ENCODE data around the gene GJB1. TPM values are rescaled to one million over a fixed set of nuclear protein-coding genes. Genes with fewer than 3 reads are reported as not detected.
"Not testable (repeated sequence)": the region's sequence is repeated elsewhere in the genome, so short reads cannot be mapped to it uniquely, and the experiment has no call there.

GJB1 gene
- total RNA-seq, 1 experiment from 2014 or later, result not detected

DNA sequence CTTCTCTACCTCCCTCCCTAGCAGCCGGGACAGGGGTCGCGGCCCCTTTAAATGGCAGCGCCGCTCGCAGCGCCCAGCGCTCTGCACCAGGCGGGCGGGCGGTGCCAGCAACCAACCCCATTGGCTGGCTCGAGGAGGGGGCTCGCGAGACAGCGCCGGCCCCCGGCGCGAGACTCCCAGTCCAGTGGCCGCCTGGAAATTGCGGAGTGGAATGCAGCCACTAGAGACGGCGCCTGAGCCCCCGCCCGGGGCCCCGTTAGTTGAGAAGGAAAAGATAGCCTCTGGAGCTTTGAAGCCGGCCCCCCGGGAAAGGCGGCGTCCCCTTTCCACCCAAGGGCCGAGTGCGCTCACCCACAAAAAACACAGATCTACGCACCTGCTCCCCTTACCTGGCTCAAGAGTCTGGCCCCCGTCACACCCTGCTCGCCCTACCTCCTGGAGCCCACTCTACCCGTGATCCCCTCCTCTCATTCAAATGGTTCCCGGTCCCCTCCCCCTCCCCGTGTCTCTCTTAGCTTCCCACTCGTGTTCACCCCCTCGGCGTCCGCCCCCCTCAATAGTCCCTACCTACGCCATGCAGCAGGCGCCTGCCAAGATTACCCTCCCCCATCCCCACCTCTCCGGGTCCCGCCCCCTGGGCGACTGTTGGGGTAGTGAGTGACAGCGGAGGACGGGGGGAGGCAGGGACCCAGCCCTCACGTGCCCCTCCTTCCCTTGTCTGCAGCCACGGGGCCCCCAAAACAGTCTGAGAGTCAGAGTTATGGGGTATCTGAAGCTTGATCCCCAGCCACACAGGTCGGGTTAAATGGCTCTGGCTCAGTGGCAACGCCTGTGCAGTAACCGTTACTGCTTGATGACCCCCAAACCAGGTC is 31.3 kb downstream of the GJB1 start, which contains the start of gene ZMYM3:
Gene ZMYM3 (minus strand): TSS at position 49 of the 872 bp plus-strand sequence. CDS start 885 bp downstream, outside the sequence.
- peak; percentile 92 for DNase-seq (ENCODE audit: low spot score)
- Histone ChIP-seq H3K36me3 (ENCODE audit: insufficient read depth, low read length, poor library complexity, severe bottlenecking) (peaks cover 14% of the 10 kb centered on the region), H3K9me3 (ENCODE audit: low read depth, low read length, poor library complexity, severe bottlenecking) (no peaks in the 10 kb centered on the region), H3K27me3 (replicated peaks; ENCODE audit: insufficient read depth, low read depth, low read length, poor library complexity) (no peaks in the 10 kb centered on the region), H3K4me1 (ENCODE audit: insufficient read depth, low read length, poor library complexity, severe bottlenecking) (peaks cover 14% of the 10 kb centered on the region), H3K4me3 (ENCODE audit: low read depth, low read length, poor library complexity, severe bottlenecking) (peak within 1 kb of the TSS; percentile 84), H3K27ac (ENCODE audit: low read depth, low read length, poor library complexity, severe bottlenecking) (peak within 1 kb of the TSS; percentile 83)
- CTCF ChIA-PET, result interaction anchor here (0.6 to 0.7 kb wide), 2 partner anchors 29 to 328 kb away, joined by 3 to 6 read pairs; partner anchors contain the start of gene NONO
- BruUV-seq (replicated peaks), result no TSS peak
- intact Hi-C loops (cut with micrococcal nuclease; ENCODE audit: unreplicated experiment), result loop anchor here (1.0 to 5.0 kb wide), 2 partner anchors 29 to 113 kb away; partner anchors contain the start of genes NONO and TAF1
- TF ChIP-seq EZH2 (IDR thresholded peaks at IDR 0.05; ENCODE audit: borderline replicate concordance, low read depth, low read length, poor library complexity, severe bottlenecking), result no peak
- TF ChIP-seq, protein P1, sequence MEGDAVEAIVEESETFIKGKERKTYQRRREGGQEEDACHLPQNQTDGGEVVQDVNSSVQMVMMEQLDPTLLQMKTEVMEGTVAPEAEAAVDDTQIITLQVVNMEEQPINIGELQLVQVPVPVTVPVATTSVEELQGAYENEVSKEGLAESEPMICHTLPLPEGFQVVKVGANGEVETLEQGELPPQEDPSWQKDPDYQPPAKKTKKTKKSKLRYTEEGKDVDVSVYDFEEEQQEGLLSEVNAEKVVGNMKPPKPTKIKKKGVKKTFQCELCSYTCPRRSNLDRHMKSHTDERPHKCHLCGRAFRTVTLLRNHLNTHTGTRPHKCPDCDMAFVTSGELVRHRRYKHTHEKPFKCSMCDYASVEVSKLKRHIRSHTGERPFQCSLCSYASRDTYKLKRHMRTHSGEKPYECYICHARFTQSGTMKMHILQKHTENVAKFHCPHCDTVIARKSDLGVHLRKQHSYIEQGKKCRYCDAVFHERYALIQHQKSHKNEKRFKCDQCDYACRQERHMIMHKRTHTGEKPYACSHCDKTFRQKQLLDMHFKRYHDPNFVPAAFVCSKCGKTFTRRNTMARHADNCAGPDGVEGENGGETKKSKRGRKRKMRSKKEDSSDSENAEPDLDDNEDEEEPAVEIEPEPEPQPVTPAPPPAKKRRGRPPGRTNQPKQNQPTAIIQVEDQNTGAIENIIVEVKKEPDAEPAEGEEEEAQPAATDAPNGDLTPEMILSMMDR (conservative IDR thresholded peaks at IDR 0.05; ENCODE audit: low read depth, low read length), result no peak
- POLR2A ChIA-PET (ENCODE audit: low non-redundant PET), result interaction anchor here (0.6 to 0.7 kb wide), 2 partner anchors 49 to 353 kb away, joined by 3 to 5 read pairs; no protein-coding TSS in a partner anchor

DNA sequence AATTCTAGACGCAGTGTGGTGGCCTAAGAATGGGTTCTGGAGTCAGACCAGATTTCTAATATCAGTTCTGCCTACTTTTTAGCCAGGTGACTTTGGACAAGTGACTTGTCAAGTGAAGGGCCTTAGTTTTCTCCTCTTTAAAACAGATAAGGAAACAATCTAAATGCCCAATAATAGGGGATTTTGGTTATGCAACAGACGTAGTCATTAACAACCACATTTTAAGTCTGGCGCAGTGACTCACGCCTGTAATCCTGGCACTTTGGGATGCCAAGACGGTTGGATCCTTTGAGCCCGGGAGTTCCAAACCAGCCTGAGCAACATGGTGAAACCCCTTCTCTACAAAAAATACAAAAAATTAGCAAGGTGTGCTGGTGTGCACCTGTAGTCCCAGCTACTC is 33.0 kb downstream of the GJB1 start:
- H3K4me3 ChIP-seq (ENCODE audit: low read depth, low read length, poor library complexity, severe bottlenecking), result no peak overlapping the region
- peaks cover 14% of the 10 kb centered on the region for H3K4me1 ChIP-seq (ENCODE audit: insufficient read depth, low read length, poor library complexity, severe bottlenecking)
- no peaks in the 10 kb centered on the region for H3K9me3 ChIP-seq (ENCODE audit: low read depth, low read length, poor library complexity, severe bottlenecking)
- CTCF ChIA-PET, result no interaction called here
- H3K36me3 ChIP-seq (ENCODE audit: insufficient read depth, low read length, poor library complexity, severe bottlenecking), result no peaks in the 10 kb centered on the region
- H3K27me3 ChIP-seq (replicated peaks; ENCODE audit: insufficient read depth, low read depth, low read length, poor library complexity), result no peaks in the 10 kb centered on the region
- BruUV-seq (replicated peaks), result no TSS peak
- TF ChIP-seq EZH2 (IDR thresholded peaks at IDR 0.05; ENCODE audit: borderline replicate concordance, low read depth, low read length, poor library complexity, severe bottlenecking), result no peak
- TF ChIP-seq, protein P1 (conservative IDR thresholded peaks at IDR 0.05; ENCODE audit: low read depth, low read length), result no peak
- POLR2A ChIA-PET (ENCODE audit: low non-redundant PET), result no interaction called here
- intact Hi-C loops (cut with micrococcal nuclease; ENCODE audit: unreplicated experiment), result no loop called here
- no peak for DNase-seq (ENCODE audit: low spot score)
- H3K27ac ChIP-seq (ENCODE audit: low read depth, low read length, poor library complexity, severe bottlenecking), result no peak overlapping the region

DNA sequence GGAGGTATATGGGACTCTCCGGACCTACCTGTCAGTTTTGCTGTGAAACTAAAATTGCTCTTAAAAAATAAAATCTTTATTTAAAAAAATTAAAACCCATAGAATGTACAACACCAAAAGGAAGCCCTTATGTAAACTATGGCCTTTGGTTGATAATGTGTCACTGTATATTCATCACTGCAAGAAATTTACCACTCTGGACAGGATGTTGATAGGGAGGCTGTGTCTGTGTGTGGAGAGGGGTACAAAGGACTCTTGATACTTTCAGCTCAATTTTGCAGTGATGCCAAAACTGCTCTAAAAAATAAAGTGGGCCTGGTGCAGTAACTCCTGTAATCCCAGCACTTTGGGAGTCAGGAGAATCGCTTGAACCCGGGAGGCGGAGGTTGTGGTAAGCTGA is 33.8 kb downstream of the GJB1 start:
- CTCF ChIA-PET, result no interaction called here
- BruUV-seq (replicated peaks), result no TSS peak
- POLR2A ChIA-PET (ENCODE audit: low non-redundant PET), result interaction anchor here (0.9 kb wide), 1 partner anchor 73 kb away, joined by 4 read pairs; no protein-coding TSS in a partner anchor
- Histone ChIP-seq H3K27me3 (replicated peaks; ENCODE audit: insufficient read depth, low read depth, low read length, poor library complexity) (no peaks in the 10 kb centered on the region), H3K4me1 (ENCODE audit: insufficient read depth, low read length, poor library complexity, severe bottlenecking) (peaks cover 8% of the 10 kb centered on the region), H3K4me3 (ENCODE audit: low read depth, low read length, poor library complexity, severe bottlenecking) (no peak overlapping the region), H3K27ac (ENCODE audit: low read depth, low read length, poor library complexity, severe bottlenecking) (no peak overlapping the region), H3K9me3 (ENCODE audit: low read depth, low read length, poor library complexity, severe bottlenecking) (no peaks in the 10 kb centered on the region), H3K36me3 (ENCODE audit: insufficient read depth, low read length, poor library complexity, severe bottlenecking) (no peaks in the 10 kb centered on the region)
- TF ChIP-seq, protein P1 (conservative IDR thresholded peaks at IDR 0.05; ENCODE audit: low read depth, low read length), result no peak
- no peak for TF ChIP-seq EZH2 (IDR thresholded peaks at IDR 0.05; ENCODE audit: borderline replicate concordance, low read depth, low read length, poor library complexity, severe bottlenecking)
- intact Hi-C loops (cut with micrococcal nuclease; ENCODE audit: unreplicated experiment), result no loop called here
- DNase-seq (ENCODE audit: low spot score), result no peak

DNA sequence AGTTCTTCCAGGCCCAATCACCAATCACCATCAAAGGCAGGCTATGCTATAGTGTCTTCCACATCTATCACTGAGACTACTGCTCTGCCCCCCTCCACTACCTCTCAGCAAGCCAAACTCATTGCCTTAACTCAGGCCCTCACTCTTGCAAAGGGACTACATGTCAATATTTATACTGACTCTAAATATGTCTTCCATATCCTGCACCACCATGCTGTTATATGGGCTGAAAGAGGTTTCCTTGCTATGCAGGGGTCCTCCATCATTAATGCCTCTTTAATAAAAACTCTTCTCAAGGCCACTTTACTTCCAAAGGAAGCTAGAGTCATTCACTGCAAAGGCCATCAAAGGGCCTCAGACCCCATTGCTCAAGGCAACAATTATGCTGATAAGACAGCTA is 45.6 kb downstream of the GJB1 start:
- H3K36me3 ChIP-seq (ENCODE audit: insufficient read depth, low read length, poor library complexity, severe bottlenecking); H3K27me3 ChIP-seq (replicated peaks; ENCODE audit: insufficient read depth, low read depth, low read length, poor library complexity); H3K9me3 ChIP-seq (ENCODE audit: low read depth, low read length, poor library complexity, severe bottlenecking); H3K4me1 ChIP-seq (ENCODE audit: insufficient read depth, low read length, poor library complexity, severe bottlenecking); BruUV-seq (replicated peaks); CTCF ChIA-PET; DNase-seq (ENCODE audit: low spot score); POLR2A ChIA-PET (ENCODE audit: low non-redundant PET); H3K4me3 ChIP-seq (ENCODE audit: low read depth, low read length, poor library complexity, severe bottlenecking); intact Hi-C loops (cut with micrococcal nuclease; ENCODE audit: unreplicated experiment); H3K27ac ChIP-seq (ENCODE audit: low read depth, low read length, poor library complexity, severe bottlenecking): not testable (repeated sequence)

Data from A673 (cell line).